Endodermal cell (in vitro differentiated cells): ENCODE data around the gene STK32B. TPM values are rescaled to one million over a fixed set of nuclear protein-coding genes. Genes with fewer than 3 reads are reported as not detected.

Experiments used
- DNase-seq: peaks from one replicate; pipeline ENCODE4 v3.0.0-alpha.2; 2017
- H3K27ac ChIP-seq: 2 replicates; pipeline ENCODE4 v1.5.1; 2013; ENCODE audit warnings: mild to moderate bottlenecking, low read depth, low read length, moderate library complexity
- H3K27me3 ChIP-seq: 2 replicates; pipeline ENCODE4 v1.6.1; 2013; ENCODE audit warnings: mild to moderate bottlenecking, low read length, moderate library complexity; ENCODE audit not compliant: insufficient read depth, control insufficient read depth, poor library complexity, severe bottlenecking
- H3K36me3 ChIP-seq: 2 replicates; pipeline ENCODE4 v1.7.0; 2013; ENCODE audit warnings: mild to moderate bottlenecking, low read length, moderate library complexity; ENCODE audit not compliant: control insufficient read depth, insufficient read depth
- H3K4me1 ChIP-seq: one replicate; pipeline ENCODE4 v1.7.0; 2013; ENCODE audit warnings: low read length; ENCODE audit not compliant: control insufficient read depth, insufficient read depth
- H3K4me3 ChIP-seq: 2 replicates; pipeline ENCODE4 v1.5.1; 2013; ENCODE audit warnings: mild to moderate bottlenecking, low read length, moderate library complexity
- H3K9ac ChIP-seq: 2 replicates; pipeline ENCODE4 v1.6.1; 2013; ENCODE audit warnings: mild to moderate bottlenecking, low read length, moderate library complexity; ENCODE audit not compliant: poor library complexity, severe bottlenecking; ENCODE audit errors: extremely low read depth
- H3K9me3 ChIP-seq: 2 replicates; pipeline ENCODE4 v1.6.1; 2013; ENCODE audit warnings: mild to moderate bottlenecking, low read length, moderate library complexity; ENCODE audit not compliant: control insufficient read depth
- H3K27ac Mint-ChIP-seq: 2 replicates; pipeline ENCODE4 v1.8.0; 2020; ENCODE audit warnings: mixed read lengths
- H3K27me3 Mint-ChIP-seq: 2 replicates; pipeline ENCODE4 v1.8.0; 2021; ENCODE audit warnings: mild to moderate bottlenecking, mixed read lengths; ENCODE audit not compliant: insufficient read depth
- H3K36me3 Mint-ChIP-seq: 2 replicates; pipeline ENCODE4 v1.8.0; 2020; ENCODE audit warnings: low read depth, mixed read lengths
- H3K4me1 Mint-ChIP-seq: 2 replicates; pipeline ENCODE4 v1.8.0; 2020; ENCODE audit warnings: mixed read lengths
- H3K4me3 Mint-ChIP-seq: 2 replicates; pipeline ENCODE4 v1.8.0; 2020; ENCODE audit warnings: mild to moderate bottlenecking, moderate library complexity, mixed read lengths
- H3K9me3 Mint-ChIP-seq: 2 replicates; pipeline ENCODE4 v1.8.0; 2020; ENCODE audit warnings: mild to moderate bottlenecking, mixed read lengths
- WGBS, 2 experiments: methylation state at CpG; one replicate each; pipeline versions ENCODE4 v1.1.5 to v1.1.7; 2013; ENCODE audit warnings: missing lambda C conversion rate in 2 of 2, mixed read lengths in 1 of 2; ENCODE audit not compliant: insufficient coverage in 1 of 2, insufficient read length in 1 of 2; 5-methylcytosine and 5-hydroxymethylcytosine counted together
- total RNA-seq, 2 donors: library from RNA; stranded (reverse); fragmentation: NEBNext Ultra II Directional in 1 of 2; extraction: Animal tissue kit (Norgen Biotek cat#: 25700) in 1 of 2; gene quantifications; 2 replicates in 1 of 2; 3 replicates in 1 of 2; pipeline ENCODE4 v1.2.1, GENCODE V29; 2021
- TF ChIP-seq, protein P1 (sequence below): fragments of 200-600 bp; sonication (generic); conservative IDR thresholded peaks from 2 replicates; pipeline ENCODE4 v1.5.0; 2021; ENCODE audit warnings: antibody characterized with exemption, mild to moderate bottlenecking

Gene STK32B
- total RNA-seq, 2 donors from 2014 or later = 1.4 to 1.5 TPM

GRCh38 chr4:5470318-5471198 lies 419.3 kb downstream of the STK32B start:
- Mint-ChIP-seq H3K9me3 (no peaks in the 10 kb centered on the region), H3K36me3 (no peaks in the 10 kb centered on the region), H3K27me3 (no peaks in the 10 kb centered on the region), H3K27ac (no peak overlapping the region), H3K4me3 (no peak overlapping the region), H3K4me1 (no peaks in the 10 kb centered on the region)
- Histone ChIP-seq H3K27me3 (no peaks in the 10 kb centered on the region), H3K36me3 (no peaks in the 10 kb centered on the region), H3K4me1 (no peaks in the 10 kb centered on the region), H3K4me3 (no peak overlapping the region), H3K27ac (no peak overlapping the region), H3K9ac (no peak overlapping the region), H3K9me3 (no peaks in the 10 kb centered on the region)
- DNase-seq = peak; percentile 36
- TF ChIP-seq, protein P1, sequence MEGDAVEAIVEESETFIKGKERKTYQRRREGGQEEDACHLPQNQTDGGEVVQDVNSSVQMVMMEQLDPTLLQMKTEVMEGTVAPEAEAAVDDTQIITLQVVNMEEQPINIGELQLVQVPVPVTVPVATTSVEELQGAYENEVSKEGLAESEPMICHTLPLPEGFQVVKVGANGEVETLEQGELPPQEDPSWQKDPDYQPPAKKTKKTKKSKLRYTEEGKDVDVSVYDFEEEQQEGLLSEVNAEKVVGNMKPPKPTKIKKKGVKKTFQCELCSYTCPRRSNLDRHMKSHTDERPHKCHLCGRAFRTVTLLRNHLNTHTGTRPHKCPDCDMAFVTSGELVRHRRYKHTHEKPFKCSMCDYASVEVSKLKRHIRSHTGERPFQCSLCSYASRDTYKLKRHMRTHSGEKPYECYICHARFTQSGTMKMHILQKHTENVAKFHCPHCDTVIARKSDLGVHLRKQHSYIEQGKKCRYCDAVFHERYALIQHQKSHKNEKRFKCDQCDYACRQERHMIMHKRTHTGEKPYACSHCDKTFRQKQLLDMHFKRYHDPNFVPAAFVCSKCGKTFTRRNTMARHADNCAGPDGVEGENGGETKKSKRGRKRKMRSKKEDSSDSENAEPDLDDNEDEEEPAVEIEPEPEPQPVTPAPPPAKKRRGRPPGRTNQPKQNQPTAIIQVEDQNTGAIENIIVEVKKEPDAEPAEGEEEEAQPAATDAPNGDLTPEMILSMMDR = no peak
- WGBS, 2 experiments = 83 to 91% methylated on average over 13 of the region's 13 CpGs

GRCh38 chr4:5471206-5471605 lies 419.9 kb downstream of the STK32B start:
- H3K4me1 Mint-ChIP-seq = no peaks in the 10 kb centered on the region
- H3K9ac ChIP-seq = no peak overlapping the region
- H3K4me3 ChIP-seq = no peak overlapping the region
- DNase-seq = no peak
- TF ChIP-seq, protein P1 = no peak
- no peaks in the 10 kb centered on the region for H3K36me3 Mint-ChIP-seq
- H3K27me3 ChIP-seq = no peaks in the 10 kb centered on the region
- H3K27ac ChIP-seq = no peak overlapping the region
- H3K27me3 Mint-ChIP-seq = no peaks in the 10 kb centered on the region
- no peaks in the 10 kb centered on the region for H3K36me3 ChIP-seq
- H3K9me3 Mint-ChIP-seq = no peaks in the 10 kb centered on the region
- H3K4me1 ChIP-seq = no peaks in the 10 kb centered on the region
- no peak overlapping the region for H3K4me3 Mint-ChIP-seq
- no peak overlapping the region for H3K27ac Mint-ChIP-seq
- WGBS, 2 experiments = 89 to 95% methylated on average over 5 to 7 of the region's 7 CpGs
- no peaks in the 10 kb centered on the region for H3K9me3 ChIP-seq

DNA sequence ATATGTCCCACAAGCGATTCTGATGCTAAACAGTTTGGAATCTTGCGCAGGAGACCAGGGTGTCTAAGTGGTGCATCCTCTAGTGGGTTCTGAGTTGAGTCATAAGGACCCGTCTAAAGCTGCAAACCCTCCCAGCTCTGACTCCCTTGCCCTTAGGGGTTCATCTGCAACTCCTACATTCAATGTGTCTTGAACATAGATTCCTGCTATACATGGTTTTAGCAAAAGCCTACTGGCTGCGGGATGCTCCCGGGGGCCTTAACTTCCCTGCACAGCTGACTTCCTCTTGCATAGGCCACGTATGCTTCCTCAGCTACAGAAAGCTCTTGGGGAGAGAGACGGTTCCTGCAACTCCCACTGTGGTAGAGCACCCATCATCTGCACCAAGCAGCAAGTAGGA lies 420.4 kb downstream of the STK32B start:
- no peak overlapping the region for H3K27ac ChIP-seq
- H3K9ac ChIP-seq = no peak overlapping the region
- no peak overlapping the region for H3K4me3 ChIP-seq
- H3K4me1 ChIP-seq = no peaks in the 10 kb centered on the region
- no peaks in the 10 kb centered on the region for H3K9me3 ChIP-seq
- H3K36me3 ChIP-seq = no peaks in the 10 kb centered on the region
- H3K27me3 Mint-ChIP-seq = no peaks in the 10 kb centered on the region
- H3K27me3 ChIP-seq = no peaks in the 10 kb centered on the region
- no peaks in the 10 kb centered on the region for H3K4me1 Mint-ChIP-seq
- TF ChIP-seq, protein P1 = no peak
- no peaks in the 10 kb centered on the region for H3K36me3 Mint-ChIP-seq
- H3K4me3 Mint-ChIP-seq = no peak overlapping the region
- no peak for DNase-seq
- no peak overlapping the region for H3K27ac Mint-ChIP-seq
- WGBS, 2 experiments = 90 to 93% methylated on average over 6 to 7 of the region's 7 CpGs
- no peaks in the 10 kb centered on the region for H3K9me3 Mint-ChIP-seq
